BLaER1 treated with 17β-estradiol and CSF1 and Interleukin-3, amounts not matched to agents 10 nM and 100 nM (cell line): ENCODE measurements around the gene KCNN3.
"Not testable (repeated sequence)": the region's sequence is repeated elsewhere in the genome, so short reads cannot be mapped to it uniquely, and the experiment has no call there.

ENCODE experiments used
- H3K27ac ChIP-seq, 11 experiments: shearing (Covaris generic); formaldehyde crosslinking; 2 replicates each; pipeline ENCODE4 v1.8.1; 2022
- H3K27me3 ChIP-seq, 11 experiments: shearing (Covaris generic); formaldehyde crosslinking; 2 replicates each; pipeline ENCODE4 v1.8.1; 2022
- H3K36me3 ChIP-seq, 11 experiments: shearing (Covaris generic); formaldehyde crosslinking; 2 replicates each; pipeline ENCODE4 v1.8.1; 2022
- H3K4me1 ChIP-seq, 10 experiments: shearing (Covaris generic); formaldehyde crosslinking; 2 replicates each; pipeline ENCODE4 v1.8.1; 2022
- H3K4me2 ChIP-seq, 11 experiments: shearing (Covaris generic); formaldehyde crosslinking; 2 replicates each; pipeline ENCODE4 v1.8.1; 2022
- H3K4me3 ChIP-seq, 10 experiments: shearing (Covaris generic); formaldehyde crosslinking; 2 replicates each; pipeline ENCODE4 v1.8.1; 2022
- H3K9ac ChIP-seq, 11 experiments: shearing (Covaris generic); formaldehyde crosslinking; 2 replicates each; pipeline ENCODE4 v1.8.1; 2022
- H3K9me3 ChIP-seq, 11 experiments: shearing (Covaris generic); formaldehyde crosslinking; replicated peaks in 1 of 11; 2 replicates each; pipeline ENCODE4 v1.8.1; 2022
- H4K20me1 ChIP-seq, 11 experiments: shearing (Covaris generic); formaldehyde crosslinking; 2 replicates each; pipeline ENCODE4 v1.8.1; 2022
- Cebpa-rat ChIP-seq, 11 experiments: shearing (Covaris generic); IDR thresholded peaks; 2 replicates each; pipeline ENCODE4 v1.8.1; 2022

KCNN3 gene

GRCh38 chr1:154689083-154689482 is 181.0 kb downstream of the KCNN3 start:
- Histone ChIP-seq H3K4me2 (no peak overlapping the region), H3K36me3 (no peaks in the 10 kb centered on the region), H3K27me3 (no peaks in the 10 kb centered on the region), H3K27ac (no peak overlapping the region), H3K9ac (no peak overlapping the region), H3K4me1 (no peaks in the 10 kb centered on the region), H4K20me1 (no peaks in the 10 kb centered on the region), H3K9me3 (no peaks in the 10 kb centered on the region), H3K4me3 (no peak overlapping the region)
- no peak for TF ChIP-seq Cebpa-rat (IDR thresholded peaks at IDR 0.05)

GRCh38 chr1:154686507-154686906 is 183.6 kb downstream of the KCNN3 start:
- Histone ChIP-seq H3K36me3 (no peaks in the 10 kb centered on the region), H3K27me3 (no peaks in the 10 kb centered on the region), H3K9ac (no peak overlapping the region), H4K20me1 (no peaks in the 10 kb centered on the region), H3K4me2 (no peak overlapping the region), H3K9me3 (no peaks in the 10 kb centered on the region), H3K4me1 (no peaks in the 10 kb centered on the region), H3K4me3 (no peak overlapping the region), H3K27ac (no peak overlapping the region)
- no peak for TF ChIP-seq Cebpa-rat (IDR thresholded peaks at IDR 0.05)

GRCh38 chr1:154683820-154684219 is 186.3 kb downstream of the KCNN3 start:
- H3K4me3 ChIP-seq: no peak overlapping the region
- H3K9me3 ChIP-seq: peaks cover 4 to 14% (median 12%) of the 10 kb centered on the region in 11 experiments; a peak in 18 of 22 replicates
- H3K36me3 ChIP-seq: no peaks in the 10 kb centered on the region
- no peaks in the 10 kb centered on the region for H4K20me1 ChIP-seq
- H3K4me1 ChIP-seq: peaks cover 0 to 6% (median 0%) of the 10 kb centered on the region in 10 experiments; a peak in 2 of 20 replicates
- H3K9ac ChIP-seq: no peak overlapping the region
- no peak overlapping the region for H3K4me2 ChIP-seq
- H3K27me3 ChIP-seq: no peaks in the 10 kb centered on the region
- H3K27ac ChIP-seq: no peak overlapping the region
- TF ChIP-seq Cebpa-rat (IDR thresholded peaks at IDR 0.05): no peak

GRCh38 chr1:154682254-154682653 is 187.8 kb downstream of the KCNN3 start:
- no peak overlapping the region for H3K4me3 ChIP-seq
- peaks cover 14 to 27% (median 20%) of the 10 kb centered on the region in 11 experiments; a peak in 18 of 22 replicates for H3K9me3 ChIP-seq
- peaks cover 0 to 6% (median 0%) of the 10 kb centered on the region in 10 experiments; a peak in 2 of 20 replicates for H3K4me1 ChIP-seq
- no peak overlapping the region for H3K9ac ChIP-seq
- no peaks in the 10 kb centered on the region for H3K27me3 ChIP-seq
- H3K36me3 ChIP-seq: no peaks in the 10 kb centered on the region
- no peaks in the 10 kb centered on the region for H4K20me1 ChIP-seq
- no peak overlapping the region for H3K4me2 ChIP-seq
- no peak for TF ChIP-seq Cebpa-rat (IDR thresholded peaks at IDR 0.05)
- no peak overlapping the region for H3K27ac ChIP-seq

- not testable (repeated sequence) for H3K4me1 ChIP-seq, H3K27me3 ChIP-seq, H3K4me2 ChIP-seq, H3K4me3 ChIP-seq, H3K36me3 ChIP-seq, H3K27ac ChIP-seq, H4K20me1 ChIP-seq, H3K9ac ChIP-seq
- peaks cover 14 to 27% (median 20%) of the 10 kb centered on the region in 11 experiments; a peak in 18 of 22 replicates for H3K9me3 ChIP-seq
These were observed 192.2 kb downstream of the KCNN3 start for GRCh38 chr1:154677844-154678243.

GRCh38 chr1:154676847-154677246 is 193.2 kb downstream of the KCNN3 start:
- H4K20me1 ChIP-seq, H3K36me3 ChIP-seq, H3K9ac ChIP-seq, H3K4me2 ChIP-seq, H3K4me3 ChIP-seq, H3K27ac ChIP-seq, H3K4me1 ChIP-seq, H3K27me3 ChIP-seq: not testable (repeated sequence)
- peaks cover 14 to 27% (median 20%) of the 10 kb centered on the region in 11 experiments; a peak in 18 of 22 replicates for H3K9me3 ChIP-seq

GRCh38 chr1:154674456-154674855 is 195.6 kb downstream of the KCNN3 start:
- not testable (repeated sequence) for H3K9ac ChIP-seq, H3K4me2 ChIP-seq, H3K4me3 ChIP-seq, H3K4me1 ChIP-seq, H4K20me1 ChIP-seq, H3K27me3 ChIP-seq, H3K36me3 ChIP-seq, H3K27ac ChIP-seq
- peaks cover 10 to 20% (median 15%) of the 10 kb centered on the region in 11 experiments; a peak in 18 of 22 replicates for H3K9me3 ChIP-seq

- not testable (repeated sequence) for H3K4me3 ChIP-seq, H3K36me3 ChIP-seq, H3K27me3 ChIP-seq, H3K27ac ChIP-seq, H3K4me2 ChIP-seq, H3K9ac ChIP-seq, H3K4me1 ChIP-seq, H4K20me1 ChIP-seq, H3K9me3 ChIP-seq
These were observed 197.8 kb downstream of the KCNN3 start for GRCh38 chr1:154672245-154672644.

GRCh38 chr1:154671412-154671811 is 198.7 kb downstream of the KCNN3 start:
- H3K27me3 ChIP-seq, H4K20me1 ChIP-seq, H3K4me3 ChIP-seq, H3K9me3 ChIP-seq, H3K4me1 ChIP-seq, H3K4me2 ChIP-seq, H3K9ac ChIP-seq, H3K36me3 ChIP-seq, H3K27ac ChIP-seq: not testable (repeated sequence)

- not testable (repeated sequence) for H3K4me3 ChIP-seq, H3K4me2 ChIP-seq, H3K4me1 ChIP-seq, H3K27ac ChIP-seq, H4K20me1 ChIP-seq, H3K9me3 ChIP-seq, H3K9ac ChIP-seq, H3K27me3 ChIP-seq, H3K36me3 ChIP-seq
These were observed 199.5 kb downstream of the KCNN3 start for GRCh38 chr1:154670310-154671270.
